HG03378 (cell line): Measurements from ENCODE around the gene KBTBD4.
A peak's percentile ranks its signal among the peaks of the same experiment; 100 is the strongest.
"Not testable (repeated sequence)": the region's sequence is repeated elsewhere in the genome, so short reads cannot be mapped to it uniquely, and the experiment has no call there.

Source experiments
- ATAC-seq: cut with Tn5 transposase; IDR thresholded peaks from one replicate; pipeline ENCODE4 v1.9.1; 2021; ENCODE audit warnings: mild to moderate bottlenecking, moderate library complexity; ENCODE audit not compliant: unreplicated experiment

KBTBD4 gene

DNA sequence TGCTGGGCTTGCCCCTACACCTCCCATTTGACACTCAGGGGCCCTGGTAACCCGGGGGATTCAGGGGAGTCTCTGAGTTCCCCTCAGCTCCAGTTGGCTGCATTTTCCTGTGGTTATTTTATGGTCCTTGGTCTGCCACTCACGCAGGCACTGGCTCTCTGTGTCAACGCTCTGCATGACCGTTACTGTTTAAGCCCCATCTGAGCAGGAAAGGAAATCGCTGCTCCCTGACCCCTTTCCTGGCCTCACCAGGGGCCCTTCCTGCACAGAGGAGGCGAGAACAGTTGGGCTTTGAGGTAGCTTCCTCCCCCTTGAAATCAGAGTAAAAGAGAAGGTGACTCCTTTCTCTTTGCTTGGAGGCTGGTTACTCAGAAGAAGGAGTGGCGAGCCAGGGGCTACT is 13.0 kb upstream of the KBTBD4 start:
- ATAC-seq = no peak

DNA sequence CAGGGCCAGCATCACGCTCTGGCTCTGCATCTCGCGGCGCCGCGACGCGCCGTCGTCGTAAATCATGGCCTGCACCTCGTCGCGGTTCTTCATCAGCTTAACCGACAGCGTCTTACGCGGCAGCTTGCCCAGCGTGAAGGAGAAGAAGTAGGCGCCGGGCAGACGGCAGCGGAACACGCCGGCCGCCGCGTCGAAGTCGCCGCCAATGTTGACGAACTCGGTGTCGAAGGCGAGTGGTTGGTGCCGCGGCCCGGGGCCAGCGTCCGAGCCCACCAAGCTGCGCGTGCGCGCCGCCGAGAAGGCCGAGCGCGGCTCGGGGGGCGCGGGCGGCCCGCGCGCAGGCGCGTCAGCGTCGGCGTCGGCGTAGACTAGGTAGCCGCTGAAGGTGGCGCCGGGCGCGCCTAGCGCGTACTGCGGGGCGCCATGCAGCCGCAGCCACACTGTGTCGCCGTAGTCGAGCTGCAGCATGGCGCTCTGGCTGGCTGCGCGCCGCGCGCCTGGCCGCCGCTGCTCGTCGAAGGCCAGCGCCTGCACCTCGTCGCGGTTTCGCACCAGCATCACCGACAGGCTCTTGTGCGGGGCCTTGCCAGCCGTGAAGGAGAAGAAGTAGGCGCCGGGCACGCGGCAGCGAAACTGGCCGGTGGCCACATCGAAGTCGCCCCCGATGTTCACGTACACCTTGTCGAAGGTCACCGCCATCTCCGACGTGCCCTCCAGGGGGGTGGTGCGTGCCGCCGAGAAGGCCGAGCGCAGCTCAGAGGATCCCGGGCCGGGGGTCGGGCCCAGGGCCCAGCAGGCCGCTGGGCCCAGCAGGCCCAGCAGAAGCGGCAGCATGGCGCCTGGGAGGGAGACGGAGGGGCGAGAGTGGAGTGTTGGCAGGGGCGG is 11.4 kb upstream of the KBTBD4 start:
- no peak for ATAC-seq

DNA sequence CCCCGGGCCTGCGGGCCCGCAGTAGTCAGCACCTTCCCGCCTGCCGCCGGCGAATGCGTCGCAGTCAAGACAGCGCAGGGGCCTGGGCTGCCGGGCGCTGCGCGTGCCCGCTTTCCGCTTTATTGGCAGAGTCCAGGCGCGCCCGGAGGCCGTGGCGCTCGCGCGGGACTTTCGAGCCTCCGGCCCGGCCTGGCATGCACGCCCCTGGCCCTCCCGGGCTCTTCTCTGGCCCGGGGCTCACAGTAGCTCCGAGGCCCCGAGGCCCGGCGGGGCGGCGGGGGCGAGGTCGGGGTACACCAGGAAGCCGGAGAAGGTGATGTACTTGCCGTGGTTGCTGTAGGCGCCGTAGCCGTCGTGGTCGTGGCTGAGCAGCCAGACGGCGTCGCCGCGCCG is 10.8 kb upstream of the KBTBD4 start:
- ATAC-seq = no peak

DNA sequence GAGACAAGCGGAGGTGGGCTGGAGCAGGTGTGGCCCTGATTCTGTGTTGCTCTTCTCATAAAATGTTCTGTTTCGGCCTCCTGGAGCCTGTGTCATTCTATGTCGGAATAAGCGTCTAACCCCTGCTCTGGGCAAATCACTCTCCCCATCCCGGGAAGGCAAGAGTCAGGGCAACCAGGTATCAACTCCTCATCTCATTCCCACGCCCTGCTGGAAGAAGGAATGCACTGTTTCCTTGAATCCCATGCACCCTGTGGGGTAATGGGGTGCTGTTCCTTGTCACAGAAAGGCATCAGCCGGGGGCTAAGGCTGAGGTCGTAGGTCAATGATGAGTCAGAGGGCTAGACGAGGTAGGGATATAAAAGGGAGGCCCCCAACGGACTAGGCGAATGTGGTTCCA is 10.3 kb upstream of the KBTBD4 start:
- no peak for ATAC-seq

DNA sequence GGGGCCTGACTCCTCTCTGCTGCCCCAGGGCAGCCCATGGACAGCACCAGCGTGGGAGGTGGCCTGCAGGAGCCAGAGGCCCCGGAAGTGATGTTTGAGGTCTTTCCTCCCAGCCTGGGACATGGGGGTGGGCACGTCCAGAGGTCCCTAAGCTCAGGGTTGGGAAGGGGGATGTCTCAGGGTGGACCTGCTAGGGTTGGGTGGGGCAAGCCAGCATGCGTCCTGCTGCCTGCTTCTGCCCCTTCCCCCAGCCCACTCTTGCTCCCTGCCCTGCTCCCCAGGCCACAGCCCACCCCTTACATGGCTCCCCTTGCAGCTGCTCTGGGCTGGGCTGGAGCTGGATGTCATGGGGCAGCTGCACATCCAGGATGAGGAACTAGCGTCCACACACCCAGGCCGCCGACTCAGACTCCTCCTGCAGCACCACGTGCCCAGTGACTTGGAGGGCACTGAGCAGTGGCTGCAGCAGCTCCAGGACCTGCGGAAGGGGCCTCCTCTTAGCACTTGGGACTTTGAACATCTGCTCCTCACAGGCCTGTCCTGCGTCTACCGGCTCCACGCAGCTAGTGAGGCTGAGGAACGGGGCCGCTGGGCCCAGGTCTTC is 9.1 kb upstream of the KBTBD4 start:
- ATAC-seq = no peak

DNA sequence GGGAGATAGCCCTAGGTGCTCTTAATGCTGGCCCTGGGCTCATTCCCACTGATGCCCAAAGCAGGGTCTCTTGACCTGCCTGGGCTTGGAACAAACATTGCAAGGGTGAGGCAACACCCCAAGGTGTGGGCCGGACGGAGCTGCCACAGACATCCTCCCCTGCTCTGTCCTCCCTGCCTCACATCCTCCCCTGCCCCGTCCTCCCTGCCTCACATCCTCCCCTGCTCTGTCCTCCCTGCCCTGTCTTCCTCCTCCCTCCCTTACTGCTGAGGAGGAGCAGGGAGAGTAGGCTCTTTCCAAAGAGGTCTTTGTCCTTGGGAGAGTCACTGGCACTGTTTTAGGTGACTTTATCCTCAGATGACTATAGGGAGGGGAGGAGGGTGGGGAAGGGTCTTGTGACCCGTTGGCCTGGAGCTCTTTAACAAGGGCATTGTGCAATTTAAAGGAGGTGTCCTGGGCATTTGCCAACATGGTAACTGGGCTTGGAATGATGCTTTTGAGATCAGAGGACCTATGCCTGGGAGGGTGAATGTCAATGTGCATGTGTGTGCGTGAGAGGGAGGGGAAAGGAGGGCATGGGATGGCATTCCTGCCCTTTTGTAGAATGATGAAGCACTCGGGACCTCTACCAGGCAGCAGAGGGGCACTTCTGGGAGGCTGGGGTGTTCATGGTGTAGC is 8.4 kb upstream of the KBTBD4 start:
- no peak for ATAC-seq

DNA sequence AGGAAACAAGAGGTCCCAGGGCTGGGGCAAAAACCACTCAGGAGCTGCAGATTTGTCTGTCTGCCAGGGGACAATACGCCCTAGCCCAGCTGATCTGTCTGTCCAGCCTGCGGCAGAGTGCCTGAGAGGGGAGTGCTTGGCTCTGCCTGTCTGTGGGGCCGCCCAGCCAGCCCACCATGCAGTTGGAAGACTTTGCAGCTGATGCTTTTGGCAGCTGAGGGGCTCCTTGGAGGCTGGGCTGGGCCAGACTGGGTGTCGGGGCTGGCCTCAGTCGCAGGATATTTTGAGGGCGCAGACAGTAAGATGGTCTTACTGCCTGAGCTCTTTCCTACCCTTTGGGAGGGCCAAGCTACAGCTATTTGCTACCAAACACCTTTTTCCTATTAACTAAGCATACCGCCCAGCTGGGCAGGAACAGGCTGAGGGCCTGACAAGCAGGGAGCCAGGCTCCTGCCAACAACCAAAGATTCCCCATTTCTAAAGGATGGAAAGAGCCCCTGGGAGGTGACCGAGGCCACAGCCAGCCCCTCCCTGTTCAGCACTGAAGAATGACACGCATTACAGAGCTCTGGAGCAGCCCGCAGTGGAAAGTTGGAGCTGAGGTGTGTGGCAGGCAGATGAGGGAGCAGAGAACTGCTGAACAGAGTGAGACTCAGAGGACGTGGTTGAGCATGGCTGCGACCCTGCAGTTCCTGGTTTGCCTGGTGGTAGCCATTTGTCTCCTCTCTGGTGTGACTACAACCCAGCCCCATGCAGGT is 7.5 kb upstream of the KBTBD4 start, which contains the start of gene FAM180B:
TSS of gene FAM180B (plus strand) at position 581 of the 758 bp plus-strand sequence. CDS start at position 672, 91 bp downstream.
- no peak for ATAC-seq

- ATAC-seq = no peak
These were observed 5.1 kb upstream of the KBTBD4 start for GRCh38 chr11:47583844-47584243.

- ATAC-seq = no peak
These were observed 1.2 kb downstream of the KBTBD4 start for GRCh38 chr11:47577460-47578041.

DNA sequence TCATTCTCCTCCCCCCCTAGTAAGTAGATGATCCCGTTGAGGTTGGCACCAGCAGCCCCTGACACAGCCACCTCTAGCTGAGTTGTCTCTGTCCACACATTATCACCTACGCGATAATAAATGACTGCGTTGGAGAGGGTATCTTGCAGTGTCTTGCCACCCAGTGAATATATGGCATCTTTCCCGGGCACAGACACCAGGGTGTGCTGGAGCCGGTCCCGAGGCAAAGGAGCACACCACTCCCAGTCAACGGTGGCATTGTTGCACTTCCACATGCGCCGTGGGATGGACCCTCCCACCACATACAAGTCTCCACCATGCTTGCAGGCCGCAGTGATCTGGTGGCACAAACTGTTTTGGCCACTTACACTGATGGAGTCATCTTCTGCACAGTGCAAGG is 5.4 kb downstream of the KBTBD4 start:
- ATAC-seq = no peak

DNA sequence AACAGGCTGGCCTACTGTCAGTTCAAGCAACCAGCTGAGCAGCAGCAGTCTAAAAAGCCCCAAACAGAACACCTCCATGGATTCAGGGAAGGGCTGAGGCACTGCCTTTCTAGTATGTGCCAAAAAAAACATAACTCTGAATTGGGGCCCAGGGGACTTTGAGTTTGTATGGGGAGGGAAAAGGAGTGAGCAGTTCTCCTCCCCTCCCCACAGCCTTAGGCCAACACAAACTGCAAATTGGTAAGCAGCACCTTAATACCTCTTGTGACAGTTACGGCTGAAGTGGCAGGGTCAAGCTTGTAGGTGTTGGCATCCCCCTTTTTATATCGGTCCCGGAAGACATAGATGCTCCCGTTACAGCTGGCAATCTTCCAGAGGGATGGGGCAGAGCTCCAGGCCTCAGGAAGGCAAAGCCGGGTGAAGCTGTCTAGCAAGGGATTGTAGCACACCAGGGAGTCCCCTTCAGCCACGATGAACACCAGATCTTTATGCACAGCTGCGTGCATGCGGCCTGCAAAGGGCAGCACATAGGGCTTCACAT is 6.0 kb downstream of the KBTBD4 start:
- ATAC-seq = no peak

GRCh38 chr11:47571895-47572294 is 6.9 kb downstream of the KBTBD4 start:
- ATAC-seq = no peak

- no peak for ATAC-seq
These were observed 7.4 kb downstream of the KBTBD4 start for GRCh38 chr11:47571357-47571729.

GRCh38 chr11:47570651-47571356 is 8.0 kb downstream of the KBTBD4 start:
- no peak for ATAC-seq

GRCh38 chr11:47569646-47570045 is 9.1 kb downstream of the KBTBD4 start:
- ATAC-seq = no peak

GRCh38 chr11:47566149-47566698 is 12.5 kb downstream of the KBTBD4 start:
- peak; percentile 9 for ATAC-seq

DNA sequence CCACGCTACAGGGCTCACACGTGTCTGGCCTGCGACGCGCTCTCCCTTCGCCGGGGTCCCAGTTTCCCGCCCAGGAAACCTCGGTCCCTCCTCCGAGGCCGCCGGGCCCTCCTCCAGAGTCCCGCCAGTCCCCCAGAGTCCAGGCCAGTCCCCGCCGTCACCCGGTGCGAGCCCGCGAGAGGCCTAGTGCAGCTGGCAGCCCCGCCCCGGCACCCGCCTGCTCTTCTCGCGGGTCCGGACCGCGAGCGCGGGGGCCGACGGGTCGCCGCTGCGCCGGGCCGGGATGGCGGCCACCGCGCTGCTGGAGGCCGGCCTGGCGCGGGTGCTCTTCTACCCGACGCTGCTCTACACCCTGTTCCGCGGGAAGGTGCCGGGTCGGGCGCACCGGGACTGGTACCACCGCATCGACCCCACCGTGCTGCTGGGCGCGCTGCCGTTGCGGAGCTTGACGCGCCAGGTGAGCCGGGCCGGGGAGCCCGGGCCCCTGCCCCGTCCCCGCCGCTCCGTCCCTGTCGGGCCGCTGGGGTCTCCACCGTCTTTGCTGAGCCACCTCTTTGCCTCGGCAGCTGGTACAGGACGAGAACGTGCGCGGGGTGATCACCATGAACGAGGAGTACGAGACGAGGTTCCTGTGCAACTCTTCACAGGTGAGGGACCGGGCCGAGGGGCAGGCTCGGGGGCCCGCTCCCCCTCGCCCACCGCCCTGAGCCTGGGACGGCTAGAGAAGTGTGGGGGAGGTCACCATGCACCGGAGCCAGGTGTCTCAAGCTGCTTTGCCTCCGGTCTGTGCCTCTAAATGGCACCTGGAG is 13.2 kb downstream of the KBTBD4 start, which contains the start of gene PTPMT1:
TSS of gene PTPMT1 (plus strand) at position 260 of the 809 bp plus-strand sequence. CDS start at position 284, 24 bp downstream.
- peak; percentile 59 for ATAC-seq

DNA sequence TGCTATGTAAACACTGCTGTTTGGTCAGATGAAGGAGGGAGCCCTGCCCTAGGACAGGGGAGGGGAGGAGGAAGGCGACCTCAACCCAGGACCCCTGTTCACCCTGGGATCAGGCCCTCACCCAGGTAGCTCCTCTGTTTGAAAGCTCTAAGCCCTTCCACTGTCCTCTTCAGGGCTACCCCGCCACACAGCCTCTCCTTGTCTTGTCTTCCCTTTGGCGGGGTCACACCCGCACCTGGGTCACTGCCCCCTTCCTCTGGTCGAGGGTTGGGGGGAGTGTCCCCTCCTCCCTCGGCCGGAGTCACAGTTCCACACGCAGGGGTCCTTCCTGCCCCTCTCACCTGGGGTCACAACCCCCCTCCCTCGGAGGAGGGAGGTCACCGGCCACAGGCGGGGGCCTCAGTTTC is 13.8 kb downstream of the KBTBD4 start:
- ATAC-seq = no peak

DNA sequence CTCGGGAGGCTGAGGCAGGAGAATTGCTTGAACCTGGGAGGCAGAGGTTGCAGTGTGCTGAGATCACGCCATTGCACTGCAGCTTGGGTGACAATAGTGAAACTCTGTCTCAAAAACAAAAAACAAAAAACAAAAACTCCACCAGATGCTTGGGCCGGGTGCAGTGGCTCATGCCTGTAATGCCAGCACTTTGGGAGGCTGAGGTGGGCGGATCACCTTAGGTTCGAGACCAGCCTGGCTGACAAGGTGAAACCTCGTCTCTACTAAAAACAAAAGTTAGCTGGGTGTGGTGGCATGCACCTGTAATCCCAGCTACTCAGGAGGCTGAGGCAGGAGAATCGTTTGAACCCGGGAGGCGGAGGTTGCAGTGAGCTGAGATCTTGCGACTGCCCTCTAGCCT is 14.4 kb downstream of the KBTBD4 start:
- not testable (repeated sequence) for ATAC-seq
